ENCODE measurements around the gene FBXL20. TPM values are rescaled to one million over a fixed set of nuclear protein-coding genes. Genes with fewer than 3 reads are reported as not detected.
A peak's percentile ranks its signal among the peaks of the same experiment; 100 is the strongest.

Gene FBXL20
- total and polyA plus RNA-seq, 2 experiments from 2014 or later: 10.2 to 20.4 TPM

- Histone ChIP-seq H3K36me3 (no peaks in the 10 kb centered on the region), H3K27ac (no peak overlapping the region), H3K9me3 (ENCODE audit: low read depth) (no peaks in the 10 kb centered on the region), H3K27me3 (peaks cover 6% of the 10 kb centered on the region), H3K4me3 (no peak overlapping the region), H3K4me1 (ENCODE audit: low read depth) (no peaks in the 10 kb centered on the region)
- no peak for TF ChIP-seq CTCF (IDR thresholded peaks at IDR 0.05; ENCODE audit: low read depth, low read length)
- no peak for DNase-seq (ENCODE audit: low read depth in 1 of 2, low spot score in 1 of 2)
Observed at GRCh38 chr17:39231091-39231561, 170.3 kb downstream of the FBXL20 start.

GRCh38 chr17:39230361-39230760 is 171.1 kb downstream of the FBXL20 start:
- DNase-seq (ENCODE audit: low read depth in 1 of 2, low spot score in 1 of 2): no peak
- Histone ChIP-seq H3K27ac (no peak overlapping the region), H3K4me1 (ENCODE audit: low read depth) (no peaks in the 10 kb centered on the region), H3K9me3 (ENCODE audit: low read depth) (no peaks in the 10 kb centered on the region), H3K36me3 (no peaks in the 10 kb centered on the region), H3K4me3 (no peak overlapping the region), H3K27me3 (peaks cover 13% of the 10 kb centered on the region)
- no peak for TF ChIP-seq CTCF (IDR thresholded peaks at IDR 0.05; ENCODE audit: low read depth, low read length)

GRCh38 chr17:39229274-39229913 is 172.0 kb downstream of the FBXL20 start:
- Histone ChIP-seq H3K4me3 (no peak overlapping the region), H3K36me3 (no peaks in the 10 kb centered on the region), H3K27ac (no peak overlapping the region), H3K27me3 (peaks cover 23% of the 10 kb centered on the region), H3K9me3 (ENCODE audit: low read depth) (no peaks in the 10 kb centered on the region), H3K4me1 (ENCODE audit: low read depth) (peaks cover 4% of the 10 kb centered on the region)
- no peak for TF ChIP-seq CTCF (IDR thresholded peaks at IDR 0.05; ENCODE audit: low read depth, low read length)
- peak in 1 of 2 donors; percentile 80 for DNase-seq (ENCODE audit: low read depth in 1 of 2, low spot score in 1 of 2)

GRCh38 chr17:39227364-39227919 is 174.0 kb downstream of the FBXL20 start:
- H3K36me3 ChIP-seq: no peaks in the 10 kb centered on the region
- H3K27me3 ChIP-seq: peaks cover 42% of the 10 kb centered on the region
- H3K4me3 ChIP-seq: no peak overlapping the region
- peaks cover 4% of the 10 kb centered on the region for H3K4me1 ChIP-seq (ENCODE audit: low read depth)
- TF ChIP-seq CTCF (IDR thresholded peaks at IDR 0.05; ENCODE audit: low read depth, low read length): no peak
- DNase-seq (ENCODE audit: low read depth in 1 of 2, low spot score in 1 of 2): no peak
- H3K9me3 ChIP-seq (ENCODE audit: low read depth): no peaks in the 10 kb centered on the region
- H3K27ac ChIP-seq: no peak overlapping the region

GRCh38 chr17:39225959-39226683 is 175.3 kb downstream of the FBXL20 start:
- Histone ChIP-seq H3K4me1 (ENCODE audit: low read depth) (peaks cover 4% of the 10 kb centered on the region), H3K27ac (no peak overlapping the region), H3K27me3 (peaks cover 53% of the 10 kb centered on the region), H3K36me3 (no peaks in the 10 kb centered on the region), H3K4me3 (peak overlapping the region; percentile 40), H3K9me3 (ENCODE audit: low read depth) (no peaks in the 10 kb centered on the region)
- no peak for TF ChIP-seq CTCF (IDR thresholded peaks at IDR 0.05; ENCODE audit: low read depth, low read length)
- DNase-seq (ENCODE audit: low read depth in 1 of 2, low spot score in 1 of 2): peak; percentile 75 to 89

All from cardiac muscle cell (in vitro differentiated cells and primary cell).